GM21447 (cell line): Measurements from ENCODE around the gene CDH19.
"Not testable (repeated sequence)": the region's sequence is repeated elsewhere in the genome, so short reads cannot be mapped to it uniquely, and the experiment has no call there.

ENCODE experiments used
- ATAC-seq: cut with Tn5 transposase; IDR thresholded peaks from one replicate; pipeline ENCODE4 v1.9.1; 2021; ENCODE audit not compliant: unreplicated experiment

CDH19 gene

DNA sequence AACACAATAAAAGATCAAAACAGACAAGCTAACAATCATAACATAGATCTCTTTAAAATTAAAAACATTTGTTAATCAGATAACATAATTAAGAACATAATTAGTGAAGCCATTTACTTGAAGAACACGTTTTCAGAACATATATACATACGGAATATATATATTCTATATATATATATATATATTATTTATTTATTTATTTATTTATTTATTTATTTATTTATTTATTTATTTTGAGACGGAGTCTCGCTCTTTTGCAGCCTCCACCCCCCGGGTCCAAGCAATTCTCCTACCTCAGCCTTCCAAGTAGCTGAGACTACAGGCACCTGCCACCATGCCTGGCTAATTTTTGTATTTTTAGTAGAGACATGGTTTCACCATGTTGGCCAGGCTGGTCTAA lies 137.7 kb downstream of the CDH19 start:
- ATAC-seq = not testable (repeated sequence)

GRCh38 chr18:66461344-66461743 lies 142.5 kb downstream of the CDH19 start:
- no peak for ATAC-seq

DNA sequence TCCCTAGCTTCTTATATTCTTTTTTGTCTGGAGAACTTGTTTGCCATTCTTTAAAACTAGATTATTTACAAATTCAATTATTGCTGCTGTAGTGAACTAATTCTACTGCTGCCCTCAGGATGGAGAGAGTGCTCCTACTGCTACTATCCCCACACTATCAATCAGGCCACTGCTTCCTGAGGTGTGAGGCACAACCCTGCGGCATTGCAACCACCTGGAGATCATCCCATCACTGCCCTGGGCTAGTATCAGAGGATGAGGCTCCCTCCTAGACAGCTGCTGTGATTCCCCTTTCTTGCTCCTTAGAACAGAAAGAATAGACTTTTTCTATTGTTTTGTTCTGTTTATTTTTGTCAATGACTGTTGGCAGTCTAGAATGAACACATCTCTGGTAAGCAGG lies 146.6 kb downstream of the CDH19 start:
- no peak for ATAC-seq
